ENCODE results near the gene BRIP1.

Gene BRIP1

GRCh38 chr17:61755668-61756067 is 107.7 kb downstream of the BRIP1 start (continued):
- no peak for TF ChIP-seq ZNF837 (tag by site-specific recombination; IDR thresholded peaks at IDR 0.05)

GRCh38 chr17:61755078-61755477 is 108.2 kb downstream of the BRIP1 start:
- H3K9me3 ChIP-seq (ENCODE audit: control insufficient read depth, insufficient read depth, low read depth, low read length) = no peaks in the 10 kb centered on the region
- TF ChIP-seq ZNF529 (tag by site-specific recombination; IDR thresholded peaks at IDR 0.05; ENCODE audit: insufficient replicate concordance) (no peak), ZNF274 (IDR thresholded peaks at IDR 0.05; ENCODE audit: low read length) (no peak), ZNF274 (tag by site-specific recombination; IDR thresholded peaks at IDR 0.05; ENCODE audit: borderline replicate concordance) (no peak)
- ChIA-PET CTCF (interaction anchor here (1.0 to 1.1 kb wide), 2 partner anchors 42 to 82 kb away, joined by 3 to 4 read pairs; no protein-coding TSS in a partner anchor), POLR2A (no interaction called here)
- peaks cover 3% of the 10 kb centered on the region; the same call in 1 of the 2 replicates for H3K4me1 ChIP-seq (ENCODE audit: control insufficient read depth, insufficient read depth, low read length)
- no peak overlapping the region for H3K4me3 ChIP-seq (ENCODE audit: low read depth, low read length)
- no peak overlapping the region for H3K27ac ChIP-seq (ENCODE audit: extremely low read depth, low read depth, low read length)
- H3K36me3 ChIP-seq (ENCODE audit: control insufficient read depth in 2 of 2, insufficient read depth in 1 of 2, low read length in 2 of 2) = peaks cover 24 to 39% of the 10 kb centered on the region in 2 experiments

- Histone ChIP-seq H3K9me3 (ENCODE audit: control insufficient read depth, insufficient read depth, low read depth, low read length) (no peaks in the 10 kb centered on the region), H3K4me3 (ENCODE audit: low read depth, low read length) (no peak overlapping the region), H3K36me3 (ENCODE audit: control insufficient read depth in 2 of 2, insufficient read depth in 1 of 2, low read length in 2 of 2) (peaks cover 23 to 45% of the 10 kb centered on the region in 2 experiments), H3K27ac (ENCODE audit: extremely low read depth, low read depth, low read length) (no peak overlapping the region), H3K4me1 (ENCODE audit: control insufficient read depth, insufficient read depth, low read length) (peaks cover 3% of the 10 kb centered on the region; the same call in 1 of the 2 replicates)
- ChIA-PET POLR2A (no interaction called here), CTCF (no interaction called here)
- TF ChIP-seq MZF1 (tag by site-specific recombination; IDR thresholded peaks at IDR 0.05; ENCODE audit: borderline replicate concordance) = no peak
These were observed 109.2 kb downstream of the BRIP1 start for GRCh38 chr17:61754124-61754523.

GRCh38 chr17:61753696-61754095 is 109.6 kb downstream of the BRIP1 start:
- POLR2A ChIA-PET = no interaction called here
- no peak overlapping the region for H3K27ac ChIP-seq (ENCODE audit: extremely low read depth, low read depth, low read length)
- TF ChIP-seq ZNF23 (tag by site-specific recombination; IDR thresholded peaks at IDR 0.05; ENCODE audit: borderline replicate concordance) (no peak), HOXA7 (CRISPR knock-in tag; IDR thresholded peaks at IDR 0.05; ENCODE audit: borderline replicate concordance) (no peak), ZNF324 (tag by site-specific recombination; IDR thresholded peaks at IDR 0.05) (no peak), ZNF501 (tag by site-specific recombination; IDR thresholded peaks at IDR 0.05) (no peak), ZNF558 (tag by site-specific recombination; IDR thresholded peaks at IDR 0.05) (no peak), ZSCAN5A (tag by site-specific recombination; IDR thresholded peaks at IDR 0.05) (no peak)
- no peak overlapping the region for H3K4me3 ChIP-seq (ENCODE audit: low read depth, low read length)
- H3K4me1 ChIP-seq (ENCODE audit: control insufficient read depth, insufficient read depth, low read length) = peaks cover 3% of the 10 kb centered on the region; the same call in 1 of the 2 replicates
- CTCF ChIA-PET = no interaction called here
- H3K36me3 ChIP-seq (ENCODE audit: control insufficient read depth in 2 of 2, insufficient read depth in 1 of 2, low read length in 2 of 2) = peaks cover 21 to 43% of the 10 kb centered on the region in 2 experiments
- H3K9me3 ChIP-seq (ENCODE audit: control insufficient read depth, insufficient read depth, low read depth, low read length) = no peaks in the 10 kb centered on the region

GRCh38 chr17:61750656-61751055 is 112.7 kb downstream of the BRIP1 start:
- CTCF ChIA-PET = no interaction called here
- POLR2A ChIA-PET = no interaction called here
- Histone ChIP-seq H3K4me1 (ENCODE audit: control insufficient read depth, insufficient read depth, low read length) (peaks cover 3% of the 10 kb centered on the region; the same call in 1 of the 2 replicates), H3K9me3 (ENCODE audit: control insufficient read depth, insufficient read depth, low read depth, low read length) (no peaks in the 10 kb centered on the region), H3K27ac (ENCODE audit: extremely low read depth, low read depth, low read length) (no peak overlapping the region), H3K4me3 (ENCODE audit: low read depth, low read length) (no peak overlapping the region), H3K36me3 (ENCODE audit: control insufficient read depth in 2 of 2, insufficient read depth in 1 of 2, low read length in 2 of 2) (peaks cover 20 to 47% of the 10 kb centered on the region in 2 experiments)
- TF ChIP-seq ZNF132 (tag by site-specific recombination; IDR thresholded peaks at IDR 0.05; ENCODE audit: borderline replicate concordance) = no peak
- no peak for TF ChIP-seq ZSCAN23 (tag by site-specific recombination; IDR thresholded peaks at IDR 0.05)
- peak; percentile 17; the same call in 1 of the 2 replicates for TF ChIP-seq ZNF140 (tag by site-specific recombination; IDR thresholded peaks at IDR 0.05)
- no peak for TF ChIP-seq ZNF843 (tag by site-specific recombination; IDR thresholded peaks at IDR 0.05)
